Measurements from ENCODE around the gene HAAO.

The HAAO gene

GRCh38 chr2:42764096-42764495 is 28.3 kb downstream of the HAAO start, which contains the start of gene OXER1:
TSS of gene OXER1 (minus strand) at chr2:42764135. CDS start at chr2:42764062, 73 bp downstream.
- in situ Hi-C loops (cut with HindIII; ENCODE audit: low sequenced_read_pairs), result no loop called here
- no peak within 1 kb of the TSS for H3K4me3 ChIP-seq (ENCODE audit: low read depth, low read length)

GRCh38 chr2:42762823-42763804 is 29.3 kb downstream of the HAAO start:
- in situ Hi-C loops (cut with HindIII; ENCODE audit: low sequenced_read_pairs), result no loop called here

More at GRCh38 chr2:42764096-42764495, 28.3 kb downstream of the HAAO start, which contains the start of gene OXER1:
- no peak for DNase-seq (ENCODE audit: low read depth, low spot score)
- TF ChIP-seq CTCF (IDR thresholded peaks at IDR 0.05; ENCODE audit: low read depth, low read length), result no peak

GRCh38 chr2:42762155-42762554 is 30.2 kb downstream of the HAAO start:
- DNase-seq (ENCODE audit: low read depth, low spot score), result no peak
- H3K4me3 ChIP-seq (ENCODE audit: low read depth, low read length), result no peak overlapping the region
- in situ Hi-C loops (cut with HindIII; ENCODE audit: low sequenced_read_pairs), result no loop called here
- no peak for TF ChIP-seq CTCF (IDR thresholded peaks at IDR 0.05; ENCODE audit: low read depth, low read length)

More at GRCh38 chr2:42762823-42763804, 29.3 kb downstream of the HAAO start:
- no peak for DNase-seq (ENCODE audit: low read depth, low spot score)
- TF ChIP-seq CTCF (IDR thresholded peaks at IDR 0.05; ENCODE audit: low read depth, low read length), result no peak
- no peak overlapping the region for H3K4me3 ChIP-seq (ENCODE audit: low read depth, low read length)

- no peak for TF ChIP-seq CTCF (IDR thresholded peaks at IDR 0.05; ENCODE audit: low read depth, low read length)
- no peak for DNase-seq (ENCODE audit: low read depth, low spot score)
- in situ Hi-C loops (cut with HindIII; ENCODE audit: low sequenced_read_pairs), result no loop called here
- no peak overlapping the region for H3K4me3 ChIP-seq (ENCODE audit: low read depth, low read length)
These were observed 30.8 kb downstream of the HAAO start for GRCh38 chr2:42761554-42761953.

GRCh38 chr2:42758751-42759150 is 33.6 kb downstream of the HAAO start:
- in situ Hi-C loops (cut with HindIII; ENCODE audit: low sequenced_read_pairs), result no loop called here

More at GRCh38 chr2:42758751-42759150, 33.6 kb downstream of the HAAO start:
- H3K4me3 ChIP-seq (ENCODE audit: low read depth, low read length), result no peak overlapping the region
- TF ChIP-seq CTCF (IDR thresholded peaks at IDR 0.05; ENCODE audit: low read depth, low read length), result no peak
- no peak for DNase-seq (ENCODE audit: low read depth, low spot score)
